ENCODE data around the gene WAC. TPM values are rescaled to one million over a fixed set of nuclear protein-coding genes. Genes with fewer than 3 reads are reported as not detected.
A peak's percentile ranks its signal among the peaks of the same experiment; 100 is the strongest.

The WAC gene
- polyA plus RNA-seq, 4 donors = 33.5 to 102 (median 36.7) TPM

DNA sequence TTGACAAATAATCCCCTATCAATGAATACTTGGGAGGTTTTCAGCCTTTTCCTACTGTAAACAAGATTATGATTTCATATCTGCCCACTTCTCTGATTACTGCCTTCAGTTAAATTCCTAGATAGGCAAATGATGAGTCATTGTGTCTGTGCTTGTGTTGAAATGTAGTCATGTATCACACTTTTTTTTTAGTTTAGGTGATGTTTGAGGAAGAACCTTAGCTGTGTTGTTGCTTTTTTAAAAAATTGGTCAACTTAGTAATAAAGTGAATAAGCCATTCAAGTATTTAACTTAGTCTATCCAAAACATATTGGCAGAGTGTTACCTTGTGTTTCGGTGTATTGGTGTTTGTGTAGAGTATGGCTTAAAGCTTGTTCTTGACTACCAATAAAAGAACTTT lies 60.0 kb downstream of the WAC start:
- Histone ChIP-seq H3K4me1 (ENCODE audit: control insufficient read depth in 3 of 3, insufficient read depth in 2 of 3, low read depth in 1 of 3, low read length in 2 of 3) (peaks cover 0 to 3% (median 2%) of the 10 kb centered on the region in 3 donors), H3K4me3 (ENCODE audit: low read depth in 1 of 3, low read length in 3 of 3) (no peak overlapping the region), H3K27ac (ENCODE audit: low read depth in 1 of 3, low read length in 2 of 3) (no peak overlapping the region), H3K27me3 (ENCODE audit: control insufficient read depth in 3 of 3, insufficient read depth in 3 of 3, low read length in 3 of 3) (no peaks in the 10 kb centered on the region), H3K9me3 (ENCODE audit: control insufficient read depth in 2 of 2, insufficient read depth in 1 of 2, low read depth in 1 of 2, low read length in 1 of 2) (no peaks in the 10 kb centered on the region), H3K36me3 (ENCODE audit: control insufficient read depth in 3 of 3, insufficient read depth in 2 of 3, low read depth in 1 of 3, low read length in 3 of 3) (peaks cover 6 to 19% (median 17%) of the 10 kb centered on the region in 3 donors)
- DNase-seq (peak in 1 of 2 donors; percentile 12), FAIRE-seq (no peak)
- 94 to 100% (median 97%) methylated on average over 1 of the region's 1 CpG for WGBS, 3 donors

GRCh38 chr10:28593811-28594210 lies 60.9 kb downstream of the WAC start:
- Histone ChIP-seq H3K36me3 (ENCODE audit: control insufficient read depth in 3 of 3, insufficient read depth in 2 of 3, low read depth in 1 of 3, low read length in 3 of 3) (peaks cover 6 to 19% (median 17%) of the 10 kb centered on the region in 3 donors), H3K4me3 (ENCODE audit: low read depth in 1 of 3, low read length in 3 of 3) (no peak overlapping the region), H3K27me3 (ENCODE audit: control insufficient read depth in 3 of 3, insufficient read depth in 3 of 3, low read length in 3 of 3) (no peaks in the 10 kb centered on the region), H3K27ac (ENCODE audit: low read depth in 1 of 3, low read length in 2 of 3) (no peak overlapping the region), H3K9me3 (ENCODE audit: control insufficient read depth in 2 of 2, insufficient read depth in 1 of 2, low read depth in 1 of 2, low read length in 1 of 2) (no peaks in the 10 kb centered on the region), H3K4me1 (ENCODE audit: control insufficient read depth in 3 of 3, insufficient read depth in 2 of 3, low read depth in 1 of 3, low read length in 2 of 3) (peaks cover 0 to 2% (median 0%) of the 10 kb centered on the region in 3 donors)
- 48 to 69% (median 68%) methylated on average over 2 of the region's 2 CpGs for WGBS, 3 donors
- FAIRE-seq (no peak), DNase-seq (no peak)

DNA sequence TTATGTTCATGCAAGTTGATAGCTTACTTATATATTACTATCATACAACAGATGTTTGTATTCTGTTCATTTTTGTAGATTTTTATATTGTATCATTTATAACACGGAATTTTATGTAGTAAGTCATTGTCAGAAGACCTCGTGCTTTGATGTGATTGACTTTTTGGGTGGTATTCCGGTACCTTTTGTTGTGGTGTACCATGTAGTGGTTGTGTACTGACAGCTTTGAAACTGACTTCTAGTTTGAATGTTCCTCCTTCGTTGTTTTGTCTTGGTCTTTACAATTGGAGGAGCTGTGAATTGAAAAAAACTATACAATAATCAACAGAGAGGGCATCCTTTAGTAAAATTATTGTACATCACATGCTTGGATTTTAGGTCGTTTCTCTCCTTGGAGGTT lies 61.5 kb downstream of the WAC start:
- DNase-seq (no peak), FAIRE-seq (no peak)
- no peak overlapping the region for H3K4me3 ChIP-seq (ENCODE audit: low read depth in 1 of 3, low read length in 3 of 3)
- H3K4me1 ChIP-seq (ENCODE audit: control insufficient read depth in 3 of 3, insufficient read depth in 2 of 3, low read depth in 1 of 3, low read length in 2 of 3) = peaks cover 0 to 6% (median 0%) of the 10 kb centered on the region in 3 donors
- H3K27me3 ChIP-seq (ENCODE audit: control insufficient read depth in 3 of 3, insufficient read depth in 3 of 3, low read length in 3 of 3) = no peaks in the 10 kb centered on the region
- peaks cover 6 to 20% (median 17%) of the 10 kb centered on the region in 3 donors for H3K36me3 ChIP-seq (ENCODE audit: control insufficient read depth in 3 of 3, insufficient read depth in 2 of 3, low read depth in 1 of 3, low read length in 3 of 3)
- 70 to 83% (median 83%) methylated on average over 5 of the region's 5 CpGs for WGBS, 3 donors
- H3K27ac ChIP-seq (ENCODE audit: low read depth in 1 of 3, low read length in 2 of 3) = no peak overlapping the region
- no peaks in the 10 kb centered on the region for H3K9me3 ChIP-seq (ENCODE audit: control insufficient read depth in 2 of 2, insufficient read depth in 1 of 2, low read depth in 1 of 2, low read length in 1 of 2)

- FAIRE-seq (no peak), DNase-seq (no peak)
- peaks cover 4 to 17% (median 14%) of the 10 kb centered on the region in 3 donors for H3K36me3 ChIP-seq (ENCODE audit: control insufficient read depth in 3 of 3, insufficient read depth in 2 of 3, low read depth in 1 of 3, low read length in 3 of 3)
- H3K27me3 ChIP-seq (ENCODE audit: control insufficient read depth in 3 of 3, insufficient read depth in 3 of 3, low read length in 3 of 3) = no peaks in the 10 kb centered on the region
- 82 to 93% (median 92%) methylated on average over 3 of the region's 3 CpGs for WGBS, 3 donors
- H3K9me3 ChIP-seq (ENCODE audit: control insufficient read depth in 2 of 2, insufficient read depth in 1 of 2, low read depth in 1 of 2, low read length in 1 of 2) = no peaks in the 10 kb centered on the region
- peaks cover 0 to 9% (median 0%) of the 10 kb centered on the region in 3 donors for H3K4me1 ChIP-seq (ENCODE audit: control insufficient read depth in 3 of 3, insufficient read depth in 2 of 3, low read depth in 1 of 3, low read length in 2 of 3)
- no peak overlapping the region for H3K27ac ChIP-seq (ENCODE audit: low read depth in 1 of 3, low read length in 2 of 3)
- no peak overlapping the region for H3K4me3 ChIP-seq (ENCODE audit: low read depth in 1 of 3, low read length in 3 of 3)
Observed at GRCh38 chr10:28595613-28596012, 62.7 kb downstream of the WAC start.

GRCh38 chr10:28600056-28600455 lies 67.1 kb downstream of the WAC start:
- H3K27ac ChIP-seq (ENCODE audit: low read depth in 1 of 3, low read length in 2 of 3) = no peak overlapping the region
- no peak for FAIRE-seq
- peaks cover 0 to 11% (median 8%) of the 10 kb centered on the region in 3 donors for H3K36me3 ChIP-seq (ENCODE audit: control insufficient read depth in 3 of 3, insufficient read depth in 2 of 3, low read depth in 1 of 3, low read length in 3 of 3)
- H3K27me3 ChIP-seq (ENCODE audit: control insufficient read depth in 3 of 3, insufficient read depth in 3 of 3, low read length in 3 of 3) = no peaks in the 10 kb centered on the region
- H3K9me3 ChIP-seq (ENCODE audit: control insufficient read depth in 2 of 2, insufficient read depth in 1 of 2, low read depth in 1 of 2, low read length in 1 of 2) = no peaks in the 10 kb centered on the region
- 71 to 72% (median 72%) methylated on average over 2 of the region's 2 CpGs for WGBS, 3 donors
- H3K4me1 ChIP-seq (ENCODE audit: control insufficient read depth in 3 of 3, insufficient read depth in 2 of 3, low read depth in 1 of 3, low read length in 2 of 3) = peaks cover 0 to 9% (median 0%) of the 10 kb centered on the region in 3 donors
- no peak overlapping the region for H3K4me3 ChIP-seq (ENCODE audit: low read depth in 1 of 3, low read length in 3 of 3)
- no peak for DNase-seq

DNA sequence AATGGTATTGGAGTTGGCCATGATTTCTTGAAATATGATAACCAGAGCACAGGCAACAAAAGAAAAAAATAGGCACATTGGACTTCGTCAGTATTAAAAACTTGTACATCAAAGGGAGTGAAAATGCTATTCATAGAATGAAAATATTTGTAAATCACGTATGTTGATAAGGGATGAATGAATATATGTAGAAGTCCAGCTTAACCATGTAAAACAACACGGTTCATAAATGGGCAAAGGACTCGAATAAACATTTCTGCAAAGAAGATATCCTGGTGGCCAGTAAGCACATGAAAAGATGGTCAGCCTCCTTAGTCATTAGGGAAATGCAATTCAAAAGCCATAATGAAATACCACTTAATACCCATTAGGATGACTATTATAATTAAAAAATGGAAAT lies 68.1 kb downstream of the WAC start:
- no peak overlapping the region for H3K4me3 ChIP-seq (ENCODE audit: low read depth in 1 of 3, low read length in 3 of 3)
- H3K4me1 ChIP-seq (ENCODE audit: control insufficient read depth in 3 of 3, insufficient read depth in 2 of 3, low read depth in 1 of 3, low read length in 2 of 3) = peaks cover 0 to 6% (median 0%) of the 10 kb centered on the region in 3 donors
- H3K27me3 ChIP-seq (ENCODE audit: control insufficient read depth in 3 of 3, insufficient read depth in 3 of 3, low read length in 3 of 3) = no peaks in the 10 kb centered on the region
- no peak for DNase-seq
- peaks cover 0 to 13% (median 4%) of the 10 kb centered on the region in 3 donors for H3K36me3 ChIP-seq (ENCODE audit: control insufficient read depth in 3 of 3, insufficient read depth in 2 of 3, low read depth in 1 of 3, low read length in 3 of 3)
- no peak overlapping the region for H3K27ac ChIP-seq (ENCODE audit: low read depth in 1 of 3, low read length in 2 of 3)
- no peak for FAIRE-seq
- 86 to 98% (median 97%) methylated on average over 4 of the region's 4 CpGs for WGBS, 3 donors
- H3K9me3 ChIP-seq (ENCODE audit: control insufficient read depth in 2 of 2, insufficient read depth in 1 of 2, low read depth in 1 of 2, low read length in 1 of 2) = no peaks in the 10 kb centered on the region

GRCh38 chr10:28604567-28605536 lies 71.9 kb downstream of the WAC start:
- H3K4me3 ChIP-seq (ENCODE audit: low read depth in 1 of 3, low read length in 3 of 3) = no peak overlapping the region
- WGBS, 3 donors = 61 to 72% (median 63%) methylated on average over 12 of the region's 12 CpGs
- FAIRE-seq (no peak), DNase-seq (peak in 1 of 2 donors; percentile 17)
- peaks cover 0 to 22% (median 7%) of the 10 kb centered on the region in 3 donors for H3K36me3 ChIP-seq (ENCODE audit: control insufficient read depth in 3 of 3, insufficient read depth in 2 of 3, low read depth in 1 of 3, low read length in 3 of 3)
- no peak overlapping the region for H3K27ac ChIP-seq (ENCODE audit: low read depth in 1 of 3, low read length in 2 of 3)
- H3K9me3 ChIP-seq (ENCODE audit: control insufficient read depth in 2 of 2, insufficient read depth in 1 of 2, low read depth in 1 of 2, low read length in 1 of 2) = no peaks in the 10 kb centered on the region
- H3K27me3 ChIP-seq (ENCODE audit: control insufficient read depth in 3 of 3, insufficient read depth in 3 of 3, low read length in 3 of 3) = no peaks in the 10 kb centered on the region
- H3K4me1 ChIP-seq (ENCODE audit: control insufficient read depth in 3 of 3, insufficient read depth in 2 of 3, low read depth in 1 of 3, low read length in 2 of 3) = no peaks in the 10 kb centered on the region

DNA sequence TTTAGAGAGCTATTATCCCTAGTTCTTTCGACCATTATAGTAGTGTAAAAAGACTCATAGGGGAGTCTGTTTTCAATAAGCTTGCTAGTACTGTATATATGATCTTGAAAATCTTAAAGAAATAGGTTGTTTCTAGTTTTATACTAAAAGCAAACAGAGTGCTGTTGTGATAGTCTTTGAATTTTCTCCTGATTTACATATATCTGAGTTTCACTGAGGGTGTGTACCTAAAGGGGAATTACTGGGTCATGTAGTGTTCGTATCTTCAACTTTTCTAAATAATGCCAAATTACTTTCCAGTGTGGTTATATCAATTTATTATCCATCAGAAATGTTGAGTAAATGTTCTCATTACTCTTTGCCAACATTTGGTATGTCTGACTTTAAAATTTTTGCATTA lies 73.7 kb downstream of the WAC start:
- DNase-seq (no peak), FAIRE-seq (no peak)
- Histone ChIP-seq H3K27me3 (ENCODE audit: control insufficient read depth in 3 of 3, insufficient read depth in 3 of 3, low read length in 3 of 3) (no peaks in the 10 kb centered on the region), H3K36me3 (ENCODE audit: control insufficient read depth in 3 of 3, insufficient read depth in 2 of 3, low read depth in 1 of 3, low read length in 3 of 3) (peaks cover 0 to 28% (median 13%) of the 10 kb centered on the region in 3 donors), H3K27ac (ENCODE audit: low read depth in 1 of 3, low read length in 2 of 3) (no peak overlapping the region), H3K9me3 (ENCODE audit: control insufficient read depth in 2 of 2, insufficient read depth in 1 of 2, low read depth in 1 of 2, low read length in 1 of 2) (no peaks in the 10 kb centered on the region), H3K4me3 (ENCODE audit: low read depth in 1 of 3, low read length in 3 of 3) (no peak overlapping the region), H3K4me1 (ENCODE audit: control insufficient read depth in 3 of 3, insufficient read depth in 2 of 3, low read depth in 1 of 3, low read length in 2 of 3) (no peaks in the 10 kb centered on the region)
- 80 to 89% (median 86%) methylated on average over 2 of the region's 2 CpGs for WGBS, 3 donors

Data from small intestine (tissue), 7 donors.